ENCODE data around the gene TRPC1.
A peak's percentile ranks its signal among the peaks of the same experiment; 100 is the strongest.
"Not testable (repeated sequence)": the region's sequence is repeated elsewhere in the genome, so short reads cannot be mapped to it uniquely, and the experiment has no call there.

Gene TRPC1

DNA sequence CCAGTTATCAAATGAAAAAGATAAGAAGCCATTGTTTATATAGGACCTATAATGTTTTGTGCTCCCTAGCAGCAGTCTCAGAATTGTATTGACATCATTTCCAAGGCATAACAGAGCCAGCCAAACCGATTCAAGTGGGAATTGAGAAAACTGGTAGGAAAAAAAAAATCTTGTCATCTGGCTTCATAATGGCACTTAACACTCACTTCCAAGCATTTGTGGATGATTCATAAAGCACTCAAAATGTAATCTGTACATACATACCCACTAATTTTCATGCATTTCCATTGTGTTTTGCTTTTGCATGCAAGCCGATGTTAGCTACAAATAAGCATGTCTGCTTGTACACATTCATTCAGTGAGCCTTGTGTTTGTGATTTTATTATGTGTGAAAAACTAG, 18.6 kb upstream of the TRPC1 start:
- no peak for TF ChIP-seq CTCF (conservative IDR thresholded peaks at IDR 0.05)
- H3K27ac ChIP-seq: no peak overlapping the region

GRCh38 chr3:142706321-142707127, 17.3 kb upstream of the TRPC1 start:
- no peak for TF ChIP-seq CTCF (conservative IDR thresholded peaks at IDR 0.05)
- no peak overlapping the region for H3K27ac ChIP-seq

- no peak overlapping the region for H3K27ac ChIP-seq
- no peak for TF ChIP-seq CTCF (conservative IDR thresholded peaks at IDR 0.05)
These were observed 14.6 kb upstream of the TRPC1 start for GRCh38 chr3:142709207-142709606.

- not testable (repeated sequence) for H3K27ac ChIP-seq
These were observed 9.0 kb upstream of the TRPC1 start for GRCh38 chr3:142714882-142715281.

- no peak for TF ChIP-seq CTCF (conservative IDR thresholded peaks at IDR 0.05)
- H3K27ac ChIP-seq: no peak overlapping the region
These were observed 7.7 kb upstream of the TRPC1 start for GRCh38 chr3:142716102-142716501.

GRCh38 chr3:142723665-142723967, 218 bp upstream of the TRPC1 start:
- peak overlapping the region; percentile 80 for H3K27ac ChIP-seq
- no peak for TF ChIP-seq CTCF (conservative IDR thresholded peaks at IDR 0.05)

- H3K27ac ChIP-seq: peak overlapping the region; percentile 80
- TF ChIP-seq CTCF (conservative IDR thresholded peaks at IDR 0.05): no peak
These were observed 985 bp downstream of the TRPC1 start for GRCh38 chr3:142724682-142725356.

DNA sequence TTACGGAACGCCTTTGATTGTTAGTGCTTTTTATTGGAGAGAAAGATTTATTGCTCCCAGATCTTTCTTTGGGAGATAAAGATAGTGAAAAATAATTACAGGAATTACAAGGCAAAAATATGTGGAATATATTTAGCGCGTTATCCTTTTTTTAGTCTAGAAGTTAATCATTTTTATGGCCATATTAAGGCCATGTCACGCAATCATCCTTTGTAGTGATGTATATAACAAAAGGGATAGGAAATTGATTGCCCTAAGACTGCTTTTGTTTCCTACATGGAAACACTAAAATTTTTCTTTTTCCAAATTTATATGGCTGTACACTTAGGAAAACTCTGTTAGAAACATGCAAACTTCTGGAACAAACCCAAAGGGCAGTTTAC, 1.5 kb downstream of the TRPC1 start:
- peak overlapping the region; percentile 80 for H3K27ac ChIP-seq
- TF ChIP-seq CTCF (conservative IDR thresholded peaks at IDR 0.05): no peak
